GM06990 (cell line): ENCODE measurements around the gene GBF1.
"Not testable (repeated sequence)": the region's sequence is repeated elsewhere in the genome, so short reads cannot be mapped to it uniquely, and the experiment has no call there.

Source experiments
- DNase-seq: peaks from one replicate; pipeline ENCODE4 v3.0.0-alpha.2; 2011; ENCODE audit not compliant: insufficient read length; ENCODE audit errors: extremely low read depth
- H3K27me3 ChIP-seq: replicated peaks from 2 replicates; pipeline ENCODE4 v1.6.0; 2011; ENCODE audit warnings: low read length; ENCODE audit not compliant: control insufficient read depth, insufficient read depth
- H3K36me3 ChIP-seq: 2 replicates; pipeline ENCODE4 v1.5.1; 2011; ENCODE audit warnings: low read length; ENCODE audit not compliant: control insufficient read depth, insufficient read depth
- H3K4me3 ChIP-seq: replicated peaks from 2 replicates; pipeline ENCODE4 v1.5.1; 2011; ENCODE audit warnings: low read depth, mild to moderate bottlenecking, control low read depth, low read length
- TF ChIP-seq, protein P1 (sequence below): IDR thresholded peaks from 2 replicates; pipeline ENCODE4 v1.5.1; 2011; ENCODE audit warnings: low read length, control low read depth, mild to moderate bottlenecking, inconsistent platforms; ENCODE audit not compliant: insufficient read depth, poor library complexity, severe bottlenecking

The GBF1 gene

GRCh38 chr10:102297101-102297500, 51.8 kb downstream of the GBF1 start:
- Histone ChIP-seq H3K4me3 (no peak overlapping the region), H3K36me3 (no peaks in the 10 kb centered on the region; the same call in 1 of the 2 replicates), H3K27me3 (no peaks in the 10 kb centered on the region)
- TF ChIP-seq, protein P1, sequence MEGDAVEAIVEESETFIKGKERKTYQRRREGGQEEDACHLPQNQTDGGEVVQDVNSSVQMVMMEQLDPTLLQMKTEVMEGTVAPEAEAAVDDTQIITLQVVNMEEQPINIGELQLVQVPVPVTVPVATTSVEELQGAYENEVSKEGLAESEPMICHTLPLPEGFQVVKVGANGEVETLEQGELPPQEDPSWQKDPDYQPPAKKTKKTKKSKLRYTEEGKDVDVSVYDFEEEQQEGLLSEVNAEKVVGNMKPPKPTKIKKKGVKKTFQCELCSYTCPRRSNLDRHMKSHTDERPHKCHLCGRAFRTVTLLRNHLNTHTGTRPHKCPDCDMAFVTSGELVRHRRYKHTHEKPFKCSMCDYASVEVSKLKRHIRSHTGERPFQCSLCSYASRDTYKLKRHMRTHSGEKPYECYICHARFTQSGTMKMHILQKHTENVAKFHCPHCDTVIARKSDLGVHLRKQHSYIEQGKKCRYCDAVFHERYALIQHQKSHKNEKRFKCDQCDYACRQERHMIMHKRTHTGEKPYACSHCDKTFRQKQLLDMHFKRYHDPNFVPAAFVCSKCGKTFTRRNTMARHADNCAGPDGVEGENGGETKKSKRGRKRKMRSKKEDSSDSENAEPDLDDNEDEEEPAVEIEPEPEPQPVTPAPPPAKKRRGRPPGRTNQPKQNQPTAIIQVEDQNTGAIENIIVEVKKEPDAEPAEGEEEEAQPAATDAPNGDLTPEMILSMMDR, result no peak
- DNase-seq, result no peak

- no peak for DNase-seq
- TF ChIP-seq, protein P1, result no peak
- Histone ChIP-seq H3K4me3 (no peak overlapping the region), H3K27me3 (no peaks in the 10 kb centered on the region), H3K36me3 (no peaks in the 10 kb centered on the region; the same call in 1 of the 2 replicates)
Observed at GRCh38 chr10:102298899-102299298, 53.6 kb downstream of the GBF1 start.

DNA sequence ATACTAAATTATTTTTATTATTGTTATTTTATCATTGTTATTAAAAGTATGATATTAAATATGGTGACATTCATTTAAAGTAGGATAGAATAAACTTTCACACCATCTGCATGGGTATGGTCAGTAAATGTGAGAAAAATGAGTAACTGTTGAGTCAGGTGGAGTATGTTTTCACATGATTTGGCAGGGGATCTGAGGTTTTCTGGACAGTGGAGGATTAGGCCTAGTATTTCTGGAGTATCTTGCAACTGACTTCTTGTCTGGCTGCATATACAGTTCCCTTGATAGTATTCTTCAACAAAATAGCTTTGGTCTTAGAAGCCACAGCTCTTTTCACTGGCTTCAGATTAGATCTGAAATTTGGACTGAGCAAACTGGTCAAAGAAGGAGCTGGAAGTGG, 54.5 kb downstream of the GBF1 start:
- no peaks in the 10 kb centered on the region; the same call in 1 of the 2 replicates for H3K36me3 ChIP-seq
- H3K27me3 ChIP-seq, result no peaks in the 10 kb centered on the region
- DNase-seq, result no peak
- TF ChIP-seq, protein P1, result no peak
- H3K4me3 ChIP-seq, result no peak overlapping the region

GRCh38 chr10:102300278-102300843, 55.0 kb downstream of the GBF1 start:
- no peak for DNase-seq
- Histone ChIP-seq H3K36me3 (no peaks in the 10 kb centered on the region; the same call in 1 of the 2 replicates), H3K27me3 (no peaks in the 10 kb centered on the region), H3K4me3 (no peak overlapping the region)
- TF ChIP-seq, protein P1, result no peak

DNA sequence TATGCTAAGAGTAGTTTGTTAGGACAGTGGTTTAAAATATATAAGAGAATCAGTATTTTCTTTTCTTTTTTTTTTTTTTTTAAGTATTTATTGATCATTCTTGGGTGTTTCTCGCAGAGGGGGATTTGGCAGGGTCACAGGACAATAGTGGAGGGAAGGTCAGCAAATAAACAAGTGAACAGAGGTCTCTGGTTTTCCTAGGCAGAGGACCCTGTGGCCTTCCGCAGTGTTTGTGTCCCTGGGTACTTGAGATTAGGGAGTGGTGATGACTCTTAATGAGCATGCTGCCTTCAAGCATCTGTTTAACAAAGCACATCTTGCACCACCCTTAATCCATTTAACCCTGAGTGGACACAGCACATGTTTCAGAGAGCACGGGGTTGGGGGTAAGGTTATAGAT, 55.6 kb downstream of the GBF1 start:
- not testable (repeated sequence) for DNase-seq, H3K27me3 ChIP-seq, H3K4me3 ChIP-seq, H3K36me3 ChIP-seq

GRCh38 chr10:102301332-102301731, 56.0 kb downstream of the GBF1 start:
- H3K36me3 ChIP-seq, H3K4me3 ChIP-seq, DNase-seq, H3K27me3 ChIP-seq: not testable (repeated sequence)

GRCh38 chr10:102302611-102303010, 57.3 kb downstream of the GBF1 start:
- TF ChIP-seq, protein P1, result no peak
- no peak for DNase-seq
- Histone ChIP-seq H3K36me3 (no peaks in the 10 kb centered on the region; the same call in 1 of the 2 replicates), H3K27me3 (no peaks in the 10 kb centered on the region), H3K4me3 (no peak overlapping the region)
